ENCODE measurements around the gene RSRC2. TPM values are rescaled to one million over a fixed set of nuclear protein-coding genes. Genes with fewer than 3 reads are reported as not detected.
"Not testable (repeated sequence)": the region's sequence is repeated elsewhere in the genome, so short reads cannot be mapped to it uniquely, and the experiment has no call there.

RSRC2 gene
- total RNA-seq, 1 donor from 2014 or later: 126 TPM

DNA sequence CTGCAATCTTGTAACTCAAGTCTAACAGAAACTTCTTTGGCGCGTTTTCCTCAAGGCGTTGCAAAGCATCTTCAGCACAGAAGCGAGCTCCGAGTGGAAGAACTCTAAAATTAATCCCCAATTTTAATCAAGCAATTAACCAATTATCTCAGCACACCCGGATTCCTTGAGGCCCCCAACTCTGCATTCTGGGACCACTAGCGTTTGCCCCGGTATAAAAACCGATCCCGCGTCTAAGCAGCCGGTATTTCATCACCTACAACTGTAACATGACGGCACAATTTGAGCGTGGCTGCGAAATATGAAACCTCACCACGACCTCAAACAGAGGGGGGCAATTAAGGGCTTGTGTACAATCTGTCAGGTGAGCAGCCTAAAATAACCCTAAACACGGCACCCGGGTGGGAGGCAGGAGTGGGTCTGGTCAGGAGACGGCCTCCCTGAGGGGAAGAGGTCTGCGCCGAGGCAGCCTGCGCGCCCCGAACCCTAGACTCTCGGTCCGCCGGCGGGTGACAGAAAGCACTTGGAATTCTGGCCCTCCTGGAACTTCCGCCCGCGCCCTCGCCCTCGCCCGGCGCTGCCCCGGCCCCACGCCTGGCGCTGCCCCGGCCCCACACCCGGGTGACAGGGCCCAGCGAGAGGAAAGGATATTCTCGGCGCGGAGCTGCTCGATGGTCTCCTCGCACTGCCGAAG is 26.6 kb downstream of the RSRC2 start:
- Mint-ChIP-seq H3K27ac (peak overlapping the region; percentile 97), H3K27me3 (no peaks in the 10 kb centered on the region), H3K36me3 (ENCODE audit: low read depth) (peaks cover 46% of the 10 kb centered on the region), H3K4me3 (peak overlapping the region; percentile 97), H3K9me3 (no peaks in the 10 kb centered on the region), H3K4me1 (peaks cover 44% of the 10 kb centered on the region)
- ChIA-PET CTCF (interaction anchor here (0.9 to 2.8 kb wide), 6 partner anchors 21 to 144 kb away, joined by 3 to 11 read pairs (median 6); partner anchors contain the start of genes CLIP1, KNTC1 and RSRC2), POLR2A (interaction anchor here (0.5 to 6.9 kb wide), 26 partner anchors 9 to 1965 kb away, joined by 3 to 202 read pairs (median 6); partner anchors contain the start of genes CLIP1, DENR, DIABLO and KNTC1)
- TF ChIP-seq, protein P1, sequence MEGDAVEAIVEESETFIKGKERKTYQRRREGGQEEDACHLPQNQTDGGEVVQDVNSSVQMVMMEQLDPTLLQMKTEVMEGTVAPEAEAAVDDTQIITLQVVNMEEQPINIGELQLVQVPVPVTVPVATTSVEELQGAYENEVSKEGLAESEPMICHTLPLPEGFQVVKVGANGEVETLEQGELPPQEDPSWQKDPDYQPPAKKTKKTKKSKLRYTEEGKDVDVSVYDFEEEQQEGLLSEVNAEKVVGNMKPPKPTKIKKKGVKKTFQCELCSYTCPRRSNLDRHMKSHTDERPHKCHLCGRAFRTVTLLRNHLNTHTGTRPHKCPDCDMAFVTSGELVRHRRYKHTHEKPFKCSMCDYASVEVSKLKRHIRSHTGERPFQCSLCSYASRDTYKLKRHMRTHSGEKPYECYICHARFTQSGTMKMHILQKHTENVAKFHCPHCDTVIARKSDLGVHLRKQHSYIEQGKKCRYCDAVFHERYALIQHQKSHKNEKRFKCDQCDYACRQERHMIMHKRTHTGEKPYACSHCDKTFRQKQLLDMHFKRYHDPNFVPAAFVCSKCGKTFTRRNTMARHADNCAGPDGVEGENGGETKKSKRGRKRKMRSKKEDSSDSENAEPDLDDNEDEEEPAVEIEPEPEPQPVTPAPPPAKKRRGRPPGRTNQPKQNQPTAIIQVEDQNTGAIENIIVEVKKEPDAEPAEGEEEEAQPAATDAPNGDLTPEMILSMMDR (IDR thresholded peaks at IDR 0.05): no peak
- ATAC-seq (ENCODE audit: low read depth): no peak
- DNase-seq: no peak
- intact Hi-C loops (cut with micrococcal nuclease): loop anchor here (2.0 to 5.0 kb wide), 5 partner anchors 47 to 421 kb away; partner anchors contain the start of genes CLIP1, HCAR1 and MLXIP

DNA sequence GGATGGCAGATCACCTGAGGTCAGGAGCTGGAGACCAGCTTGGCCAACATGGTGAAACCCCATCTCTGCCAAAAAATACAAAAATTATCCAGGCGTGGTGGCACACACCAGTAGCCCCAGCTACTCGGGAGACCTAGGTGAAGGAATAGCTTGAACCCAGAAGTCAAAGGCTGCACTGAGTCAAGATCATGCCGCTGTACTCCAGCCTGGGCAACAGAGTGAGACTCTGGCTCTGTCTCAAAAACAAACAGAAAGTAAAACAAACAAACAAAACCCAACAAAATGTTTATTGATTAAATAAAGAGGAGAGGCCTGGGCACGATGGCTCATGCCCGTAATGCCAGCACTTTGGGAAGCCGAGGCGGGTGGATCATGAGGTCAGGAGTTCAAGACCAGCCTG is 31.5 kb downstream of the RSRC2 start:
- ChIA-PET CTCF (interaction anchor here (1.2 kb wide), 1 partner anchor 96 kb away, joined by 6 read pairs; no protein-coding TSS in a partner anchor), POLR2A (no interaction called here)
- H3K4me3 Mint-ChIP-seq: no peak overlapping the region
- peaks cover 44% of the 10 kb centered on the region for H3K4me1 Mint-ChIP-seq
- ATAC-seq (ENCODE audit: low read depth) (no peak), DNase-seq (no peak)
- TF ChIP-seq, protein P1 (IDR thresholded peaks at IDR 0.05): no peak
- intact Hi-C loops (cut with micrococcal nuclease): no loop called here
- H3K36me3 Mint-ChIP-seq (ENCODE audit: low read depth): peaks cover 45% of the 10 kb centered on the region
- H3K9me3 Mint-ChIP-seq: no peaks in the 10 kb centered on the region
- no peaks in the 10 kb centered on the region for H3K27me3 Mint-ChIP-seq
- H3K27ac Mint-ChIP-seq: peak overlapping the region; percentile 1

DNA sequence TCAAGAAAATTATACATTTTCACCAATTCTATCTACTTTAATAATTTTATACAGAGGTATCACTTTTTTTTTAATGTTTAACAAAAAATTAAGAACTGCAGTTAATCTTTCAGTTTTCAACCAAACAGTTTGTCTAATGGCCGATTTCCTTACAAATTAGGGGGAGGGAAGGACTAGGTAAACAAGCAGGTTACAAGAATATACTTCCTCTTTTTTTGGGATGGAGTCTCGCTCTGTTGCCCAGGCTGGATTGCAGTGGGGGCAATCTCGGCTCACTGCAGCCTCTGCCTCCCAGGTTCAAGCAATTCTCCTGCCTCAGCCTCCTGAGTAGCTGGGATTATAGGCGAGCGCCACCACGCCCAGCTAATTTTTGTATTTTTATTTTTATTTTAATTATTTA is 33.5 kb downstream of the RSRC2 start:
- POLR2A ChIA-PET; H3K27ac Mint-ChIP-seq; H3K9me3 Mint-ChIP-seq; intact Hi-C loops (cut with micrococcal nuclease); DNase-seq; CTCF ChIA-PET; H3K4me3 Mint-ChIP-seq; H3K27me3 Mint-ChIP-seq; ATAC-seq (ENCODE audit: low read depth): not testable (repeated sequence)
- Mint-ChIP-seq H3K36me3 (ENCODE audit: low read depth) (peaks cover 54% of the 10 kb centered on the region), H3K4me1 (peaks cover 27% of the 10 kb centered on the region)

- peaks cover 59% of the 10 kb centered on the region for H3K36me3 Mint-ChIP-seq (ENCODE audit: low read depth)
- H3K27me3 Mint-ChIP-seq: no peaks in the 10 kb centered on the region
- H3K27ac Mint-ChIP-seq: no peak overlapping the region
- DNase-seq (no peak), ATAC-seq (ENCODE audit: low read depth) (no peak)
- intact Hi-C loops (cut with micrococcal nuclease): no loop called here
- ChIA-PET POLR2A (interaction anchor here (0.7 to 1.2 kb wide), 2 partner anchors 9 to 702 kb away, joined by 4 to 6 read pairs; partner anchors contain the start of gene ZCCHC8), CTCF (interaction anchor here (0.7 kb wide), 1 partner anchor 76 kb away, joined by 4 read pairs; no protein-coding TSS in a partner anchor)
- TF ChIP-seq, protein P1 (IDR thresholded peaks at IDR 0.05): no peak
- H3K4me1 Mint-ChIP-seq: peaks cover 22% of the 10 kb centered on the region
- H3K9me3 Mint-ChIP-seq: no peaks in the 10 kb centered on the region
- no peak overlapping the region for H3K4me3 Mint-ChIP-seq
Measured at GRCh38 chr12:122491991-122492390, 34.7 kb downstream of the RSRC2 start.

DNA sequence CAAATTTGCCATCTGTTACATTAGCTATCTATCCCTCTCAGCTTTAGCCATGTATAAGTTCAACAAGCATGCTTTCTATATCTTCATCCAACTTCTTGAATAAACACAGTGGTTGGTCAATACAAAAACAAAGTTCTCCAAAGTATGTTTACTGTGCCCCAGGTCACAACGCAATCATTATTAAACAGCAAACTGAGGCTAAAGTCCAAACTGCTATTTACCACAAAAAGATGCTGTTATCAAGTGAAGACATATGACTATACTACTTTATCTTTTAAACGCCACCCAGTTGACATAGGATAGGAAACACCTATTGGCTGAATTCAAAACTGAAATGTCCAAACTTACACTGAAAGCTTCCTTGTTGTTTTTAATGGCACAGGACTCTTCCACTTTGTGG is 37.7 kb downstream of the RSRC2 start:
- peaks cover 16% of the 10 kb centered on the region for H3K4me1 Mint-ChIP-seq
- POLR2A ChIA-PET: interaction anchor here (1.5 kb wide), 1 partner anchor 12 kb away, joined by 4 read pairs; the partner anchor contains the start of gene ZCCHC8
- H3K36me3 Mint-ChIP-seq (ENCODE audit: low read depth): peaks cover 74% of the 10 kb centered on the region

GRCh38 chr12:122487807-122488206 is 38.9 kb downstream of the RSRC2 start:
- CTCF ChIA-PET; H3K27ac Mint-ChIP-seq; intact Hi-C loops (cut with micrococcal nuclease); ATAC-seq (ENCODE audit: low read depth); H3K4me1 Mint-ChIP-seq; H3K27me3 Mint-ChIP-seq; DNase-seq; POLR2A ChIA-PET; H3K9me3 Mint-ChIP-seq; H3K4me3 Mint-ChIP-seq: not testable (repeated sequence)
- H3K36me3 Mint-ChIP-seq (ENCODE audit: low read depth): peaks cover 82% of the 10 kb centered on the region

More for the DNA sequence above, 37.7 kb downstream of the RSRC2 start:
- CTCF ChIA-PET: interaction anchor here (1.1 to 1.2 kb wide), 2 partner anchors 17 to 133 kb away, joined by 3 read pairs; no protein-coding TSS in a partner anchor
- intact Hi-C loops (cut with micrococcal nuclease): no loop called here
- Mint-ChIP-seq H3K27me3 (no peaks in the 10 kb centered on the region), H3K27ac (no peak overlapping the region), H3K9me3 (no peaks in the 10 kb centered on the region), H3K4me3 (no peak overlapping the region)
- TF ChIP-seq, protein P1 (IDR thresholded peaks at IDR 0.05): no peak
- no peak for DNase-seq
- no peak for ATAC-seq (ENCODE audit: low read depth)

Data from activated B cell treated with CpG ODN at 0.5 μM for 24 hours (primary cell).